HepG2 (cell line): ENCODE results near the gene RHOV. TPM values are rescaled to one million over a fixed set of nuclear protein-coding genes. Genes with fewer than 3 reads are reported as not detected.

Experiments used
- GABPB1 ChIP-seq: IDR thresholded peaks from 2 replicates; pipeline ENCODE4 v1.6.1; 2016; ENCODE audit warnings: mild to moderate bottlenecking, missing genetic modification reagents, moderate library complexity, missing compliant biosample characterization
- HCFC1 ChIP-seq: fragments of 150-350 bp; IDR thresholded peaks from 2 replicates; pipeline ENCODE4 v1.6.1; 2014; ENCODE audit warnings: low read depth, low read length
- HIVEP1 ChIP-seq: sonication (generic); formaldehyde crosslinking; IDR thresholded peaks from 2 replicates; pipeline ENCODE4 v1.4.0; 2020; ENCODE audit warnings: mild to moderate bottlenecking, missing genetic modification reagents
- HMGA1 ChIP-seq: sonication (generic); formaldehyde crosslinking; conservative IDR thresholded peaks from 2 replicates; pipeline ENCODE4 v1.4.0; 2020; ENCODE audit warnings: missing genetic modification reagents
- MTF1 ChIP-seq: sonication (generic); formaldehyde crosslinking; IDR thresholded peaks from 2 replicates; pipeline ENCODE4 v1.5.0; 2020; ENCODE audit warnings: missing genetic modification reagents
- NCOA2 ChIP-seq: sonication (generic); formaldehyde crosslinking; IDR thresholded peaks from 2 replicates; pipeline ENCODE4 v1.8.0; 2022; ENCODE audit warnings: inconsistent platforms
- PHF5A ChIP-seq: IDR thresholded peaks from one replicate; pipeline ENCODE4 v1.6.1; 2018; ENCODE audit warnings: low read depth, missing genetic modification reagents; ENCODE audit not compliant: unreplicated experiment
- SRY ChIP-seq: sonication (generic); formaldehyde crosslinking; IDR thresholded peaks from 2 replicates; pipeline ENCODE4 v1.8.0; 2022; ENCODE audit warnings: mild to moderate bottlenecking, missing genetic modification reagents
- TMF1 ChIP-seq: sonication (generic); formaldehyde crosslinking; IDR thresholded peaks from 2 replicates; pipeline ENCODE4 v1.8.1; 2022; ENCODE audit warnings: low read depth, missing genetic modification reagents
- XBP1 ChIP-seq: sonication (generic); formaldehyde crosslinking; IDR thresholded peaks from 2 replicates; pipeline ENCODE4 v1.5.0; 2020; ENCODE audit warnings: missing genetic modification reagents
- ZBTB1 ChIP-seq: sonication (generic); formaldehyde crosslinking; IDR thresholded peaks from 2 replicates; pipeline ENCODE4 v1.4.0; 2020; ENCODE audit warnings: missing genetic modification reagents, borderline replicate concordance
- ZMAT3 ChIP-seq: sonication (generic); formaldehyde crosslinking; conservative IDR thresholded peaks from 2 replicates; pipeline ENCODE4 v1.7.0; 2021; ENCODE audit warnings: missing genetic modification reagents
- ZNF570 ChIP-seq: sonication (generic); formaldehyde crosslinking; IDR thresholded peaks from 2 replicates; pipeline ENCODE4 v1.4.0; 2020; ENCODE audit warnings: mild to moderate bottlenecking, missing genetic modification reagents, borderline replicate concordance
- polyA plus RNA-seq, 8 experiments: library from polyadenylated mRNA; depleted of rRNA in 3 of 8; stranded (reverse) in 7 of 8; unstranded in 1 of 8; fragments of >200 nt; fragmentation: Illumina TruSeq in 4 of 8; extraction: Trizol in 4 of 8; gene quantifications; 2 replicates each; pipeline versions ENCODE4 v1.2.1 to v1.2.3, GENCODE V29; 2011 to 2016; ENCODE audit warnings: low read depth in 4 of 8, missing spikeins in 1 of 8, mixed read lengths in 1 of 8; ENCODE audit not compliant: insufficient read depth in 1 of 8
- total RNA-seq, 5 experiments: library from RNA; depleted of rRNA; stranded (reverse); fragments of >200 nt; fragmentation: Illumina TruSeq; extraction: Trizol; gene quantifications; 2 replicates each; pipeline ENCODE4 v1.2.3, GENCODE V29; 2016; ENCODE audit warnings: low read depth in 1 of 5
- TF ChIP-seq, protein P1 (sequence below): sonication (generic); formaldehyde crosslinking; conservative IDR thresholded peaks from 2 replicates; pipeline ENCODE4 v1.8.0; 2022; ENCODE audit warnings: missing genetic modification reagents
- TF ChIP-seq, protein P2 (sequence below): sonication (generic); formaldehyde crosslinking; IDR thresholded peaks from 2 replicates; pipeline ENCODE4 v1.9.0; 2021; ENCODE audit warnings: missing genetic modification reagents, mild to moderate bottlenecking, borderline replicate concordance
- TF ChIP-seq, protein P3 (sequence below): sonication (generic); formaldehyde crosslinking; IDR thresholded peaks from 2 replicates; pipeline ENCODE4 v1.4.0; 2020; ENCODE audit warnings: mild to moderate bottlenecking, missing genetic modification reagents
- TF ChIP-seq, protein P4 (sequence below): sonication (generic); formaldehyde crosslinking; IDR thresholded peaks from 2 replicates; pipeline ENCODE4 v1.8.0; 2022; ENCODE audit warnings: mild to moderate bottlenecking, missing genetic modification reagents

The RHOV gene
- total and polyA plus RNA-seq, 2 of the 13 experiments (the other 11 are each of a cell fraction or from before 2014, with no cell fraction given), result 0.17 to 0.18 TPM

DNA sequence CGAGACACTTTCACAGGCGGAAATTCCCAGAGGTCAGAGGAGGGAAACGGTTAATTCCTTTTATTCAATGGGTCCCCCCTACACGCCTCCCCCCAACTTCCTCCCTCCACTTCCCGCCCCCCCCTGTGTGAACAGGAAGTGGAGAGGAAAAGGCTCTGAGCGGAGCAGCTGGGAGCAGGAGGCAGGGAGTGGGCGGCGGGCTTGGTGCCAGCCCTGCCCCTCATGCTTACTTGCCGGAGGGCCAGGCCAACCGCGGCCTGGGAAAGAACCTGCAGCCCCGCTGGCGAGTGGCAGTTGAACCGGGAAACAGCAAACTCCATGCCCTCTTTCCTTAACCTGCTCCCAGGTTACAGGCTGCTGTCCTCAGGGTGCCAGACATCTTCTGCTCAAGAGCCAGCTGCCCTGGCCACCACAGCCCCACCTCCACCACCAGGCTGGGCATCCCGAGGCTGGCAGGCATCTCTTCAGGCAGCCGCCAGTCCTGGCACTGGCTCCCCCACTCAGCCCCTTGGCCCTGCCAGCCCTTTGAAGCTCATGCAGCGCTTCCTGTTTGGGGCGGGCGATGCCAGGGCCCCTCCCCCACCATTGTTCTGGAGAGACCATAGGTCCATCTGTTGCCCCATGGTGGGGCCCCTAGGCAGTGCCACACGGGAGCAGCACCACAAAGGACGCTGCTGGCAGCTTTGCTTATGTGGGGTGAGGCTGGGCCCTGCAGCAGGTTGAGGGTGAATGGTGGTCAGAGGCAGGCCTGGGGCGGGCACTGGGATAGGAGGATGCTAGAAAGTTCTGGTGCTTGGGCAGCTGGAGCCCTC, 33.2 kb upstream of the RHOV start (continued):
- TF ChIP-seq, protein P1, sequence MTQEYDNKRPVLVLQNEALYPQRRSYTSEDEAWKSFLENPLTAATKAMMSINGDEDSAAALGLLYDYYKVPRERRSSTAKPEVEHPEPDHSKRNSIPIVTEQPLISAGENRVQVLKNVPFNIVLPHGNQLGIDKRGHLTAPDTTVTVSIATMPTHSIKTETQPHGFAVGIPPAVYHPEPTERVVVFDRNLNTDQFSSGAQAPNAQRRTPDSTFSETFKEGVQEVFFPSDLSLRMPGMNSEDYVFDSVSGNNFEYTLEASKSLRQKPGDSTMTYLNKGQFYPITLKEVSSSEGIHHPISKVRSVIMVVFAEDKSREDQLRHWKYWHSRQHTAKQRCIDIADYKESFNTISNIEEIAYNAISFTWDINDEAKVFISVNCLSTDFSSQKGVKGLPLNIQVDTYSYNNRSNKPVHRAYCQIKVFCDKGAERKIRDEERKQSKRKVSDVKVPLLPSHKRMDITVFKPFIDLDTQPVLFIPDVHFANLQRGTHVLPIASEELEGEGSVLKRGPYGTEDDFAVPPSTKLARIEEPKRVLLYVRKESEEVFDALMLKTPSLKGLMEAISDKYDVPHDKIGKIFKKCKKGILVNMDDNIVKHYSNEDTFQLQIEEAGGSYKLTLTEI (CRISPR knock-in tag), result no peak
- TF ChIP-seq HCFC1 (no peak), ZMAT3 (CRISPR knock-in tag) (no peak), ZBTB1 (CRISPR knock-in tag) (no peak), PHF5A (CRISPR knock-in tag) (no peak), HIVEP1 (CRISPR knock-in tag) (no peak), ZNF570 (CRISPR knock-in tag) (no peak), XBP1 (no peak), GABPB1 (CRISPR knock-in tag) (0 out of 2 replicates have a peak, but pooled peaks have one; percentile 30), NCOA2 (CRISPR knock-in tag) (no peak), SRY (CRISPR knock-in tag) (no peak), TMF1 (CRISPR knock-in tag) (no peak), HMGA1 (CRISPR knock-in tag) (no peak), MTF1 (CRISPR knock-in tag) (no peak)
- TF ChIP-seq, protein P2, sequence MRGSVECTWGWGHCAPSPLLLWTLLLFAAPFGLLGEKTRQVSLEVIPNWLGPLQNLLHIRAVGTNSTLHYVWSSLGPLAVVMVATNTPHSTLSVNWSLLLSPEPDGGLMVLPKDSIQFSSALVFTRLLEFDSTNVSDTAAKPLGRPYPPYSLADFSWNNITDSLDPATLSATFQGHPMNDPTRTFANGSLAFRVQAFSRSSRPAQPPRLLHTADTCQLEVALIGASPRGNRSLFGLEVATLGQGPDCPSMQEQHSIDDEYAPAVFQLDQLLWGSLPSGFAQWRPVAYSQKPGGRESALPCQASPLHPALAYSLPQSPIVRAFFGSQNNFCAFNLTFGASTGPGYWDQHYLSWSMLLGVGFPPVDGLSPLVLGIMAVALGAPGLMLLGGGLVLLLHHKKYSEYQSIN, result no peak
- TF ChIP-seq, protein P3, sequence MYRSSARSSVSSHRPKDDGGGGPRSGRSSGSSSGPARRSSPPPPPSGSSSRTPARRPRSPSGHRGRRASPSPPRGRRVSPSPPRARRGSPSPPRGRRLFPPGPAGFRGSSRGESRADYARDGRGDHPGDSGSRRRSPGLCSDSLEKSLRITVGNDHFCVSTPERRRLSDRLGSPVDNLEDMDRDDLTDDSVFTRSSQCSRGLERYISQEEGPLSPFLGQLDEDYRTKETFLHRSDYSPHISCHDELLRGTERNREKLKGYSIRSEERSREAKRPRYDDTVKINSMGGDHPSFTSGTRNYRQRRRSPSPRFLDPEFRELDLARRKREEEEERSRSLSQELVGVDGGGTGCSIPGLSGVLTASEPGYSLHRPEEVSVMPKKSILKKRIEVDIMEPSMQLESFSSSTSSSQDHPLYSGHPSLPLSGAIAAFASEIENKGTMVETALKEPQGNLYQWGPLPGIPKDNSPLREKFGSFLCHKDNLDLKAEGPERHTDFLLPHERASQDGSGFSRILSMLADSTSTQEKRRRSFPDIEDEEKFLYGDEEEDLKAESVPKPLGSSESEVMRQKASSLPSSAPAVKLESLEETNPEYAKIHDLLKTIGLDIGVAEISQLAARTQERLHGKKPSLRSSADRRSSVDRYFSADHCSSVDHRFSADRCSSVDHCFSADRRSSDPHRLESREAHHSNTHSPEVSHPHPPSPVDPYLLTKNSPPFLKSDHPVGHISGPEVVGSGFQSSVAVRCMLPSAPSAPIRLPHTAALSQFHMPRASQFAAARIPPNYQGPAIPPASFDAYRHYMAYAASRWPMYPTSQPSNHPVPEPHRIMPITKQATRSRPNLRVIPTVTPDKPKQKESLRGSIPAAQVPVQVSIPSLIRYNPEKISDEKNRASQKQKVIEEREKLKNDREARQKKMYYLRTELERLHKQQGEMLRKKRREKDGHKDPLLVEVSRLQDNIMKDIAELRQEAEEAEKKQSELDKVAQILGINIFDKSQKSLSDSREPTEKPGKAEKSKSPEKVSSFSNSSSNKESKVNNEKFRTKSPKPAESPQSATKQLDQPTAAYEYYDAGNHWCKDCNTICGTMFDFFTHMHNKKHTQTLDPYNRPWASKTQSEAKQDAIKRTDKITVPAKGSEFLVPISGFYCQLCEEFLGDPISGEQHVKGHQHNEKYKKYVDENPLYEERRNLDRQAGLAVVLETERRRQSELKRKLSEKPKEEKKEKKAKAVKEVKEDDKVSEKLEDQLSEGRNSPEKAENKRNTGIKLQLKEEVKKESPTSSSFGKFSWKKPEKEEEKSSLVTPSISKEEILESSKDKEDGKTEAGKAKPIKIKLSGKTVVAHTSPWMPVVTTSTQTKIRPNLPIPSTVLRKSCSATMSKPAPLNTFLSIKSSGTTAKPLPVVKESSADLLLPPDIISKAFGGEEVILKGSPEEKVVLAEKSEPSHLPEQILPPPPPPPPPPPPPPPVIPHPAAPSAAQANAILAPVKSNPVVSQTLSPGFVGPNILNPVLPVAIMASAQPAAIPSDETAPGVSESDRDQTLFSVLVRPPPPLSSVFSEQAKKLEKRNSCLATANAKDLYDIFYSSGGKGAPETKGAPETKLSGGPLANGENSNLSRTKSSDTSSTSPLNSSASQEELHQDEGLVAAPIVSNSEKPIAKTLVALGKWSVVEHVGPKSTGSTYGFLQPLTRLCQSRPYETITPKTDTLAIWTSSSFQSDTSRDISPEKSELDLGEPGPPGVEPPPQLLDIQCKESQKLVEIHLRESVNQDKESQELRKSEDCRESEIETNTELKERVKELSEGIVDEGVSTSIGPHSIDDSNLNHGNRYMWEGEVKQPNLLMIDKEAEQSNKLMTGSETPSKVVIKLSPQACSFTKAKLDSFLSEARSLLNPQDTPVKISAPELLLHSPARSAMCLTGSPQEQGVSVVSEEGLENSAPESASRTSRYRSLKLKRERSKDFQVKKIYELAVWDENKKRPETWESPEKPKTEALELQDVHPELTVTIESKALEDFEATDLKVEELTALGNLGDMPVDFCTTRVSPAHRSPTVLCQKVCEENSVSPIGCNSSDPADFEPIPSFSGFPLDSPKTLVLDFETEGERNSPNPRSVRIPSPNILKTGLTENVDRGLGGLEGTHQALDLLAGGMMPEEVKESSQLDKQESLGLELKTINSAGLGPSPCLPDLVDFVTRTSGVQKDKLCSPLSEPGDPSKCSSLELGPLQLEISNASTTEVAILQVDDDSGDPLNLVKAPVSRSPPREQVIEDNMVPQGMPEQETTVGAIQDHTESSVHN (CRISPR knock-in tag), result no peak
- TF ChIP-seq, protein P4, sequence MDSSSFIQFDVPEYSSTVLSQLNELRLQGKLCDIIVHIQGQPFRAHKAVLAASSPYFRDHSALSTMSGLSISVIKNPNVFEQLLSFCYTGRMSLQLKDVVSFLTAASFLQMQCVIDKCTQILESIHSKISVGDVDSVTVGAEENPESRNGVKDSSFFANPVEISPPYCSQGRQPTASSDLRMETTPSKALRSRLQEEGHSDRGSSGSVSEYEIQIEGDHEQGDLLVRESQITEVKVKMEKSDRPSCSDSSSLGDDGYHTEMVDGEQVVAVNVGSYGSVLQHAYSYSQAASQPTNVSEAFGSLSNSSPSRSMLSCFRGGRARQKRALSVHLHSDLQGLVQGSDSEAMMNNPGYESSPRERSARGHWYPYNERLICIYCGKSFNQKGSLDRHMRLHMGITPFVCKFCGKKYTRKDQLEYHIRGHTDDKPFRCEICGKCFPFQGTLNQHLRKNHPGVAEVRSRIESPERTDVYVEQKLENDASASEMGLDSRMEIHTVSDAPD, result no peak
